Vagina (tissue), 2 donors: Measurements from ENCODE around the gene SCN9A. TPM values are rescaled to one million over a fixed set of nuclear protein-coding genes. Genes with fewer than 3 reads are reported as not detected.
A peak's percentile ranks its signal among the peaks of the same experiment; 100 is the strongest.

ENCODE experiments used
- DNase-seq, 2 donors: peaks; one replicate each; pipeline ENCODE4 v3.0.0-alpha.2; 2017; ENCODE audit errors: extremely low spot score in 2 of 2
- H3K27ac ChIP-seq: fragments of 200-600 bp; sonication (generic); one replicate; pipeline ENCODE4 v1.5.1; 2019
- H3K27me3 ChIP-seq: fragments of 200-600 bp; sonication (generic); one replicate; pipeline ENCODE4 v1.5.1; 2019
- H3K36me3 ChIP-seq, 2 donors: fragments of 200-600 bp; sonication (generic); one replicate each; pipeline ENCODE4 v1.5.1; 2017 to 2019
- H3K4me1 ChIP-seq: fragments of 200-600 bp; sonication (generic); one replicate; pipeline ENCODE4 v1.5.1; 2019
- H3K4me3 ChIP-seq, 2 donors: fragments of 200-600 bp; sonication (generic); 1 replicate in 1 of 2; 2 replicates in 1 of 2; pipeline ENCODE4 v1.5.1; 2016 to 2019
- H3K9me3 ChIP-seq: fragments of 200-600 bp; sonication (generic); one replicate; pipeline ENCODE4 v1.5.1; 2019
- POLR2A ChIP-seq, 2 donors: fragments of 450-650 bp; IDR thresholded peaks; one replicate each; pipeline ENCODE4 v1.6.1; 2017; ENCODE audit warnings: antibody characterized with exemption in 2 of 2, mild to moderate bottlenecking in 2 of 2, moderate library complexity in 2 of 2
- POLR2AphosphoS5 ChIP-seq, 2 donors: sonication (generic); formaldehyde crosslinking; IDR thresholded peaks; one replicate each; pipeline ENCODE4 v1.9.0; 2017; ENCODE audit warnings: antibody characterized with exemption in 2 of 2, mild to moderate bottlenecking in 2 of 2, low read depth in 1 of 2; ENCODE audit not compliant: insufficient read depth in 1 of 2
- intact Hi-C: fragments of 100-400 bp; cut with DNase I; formaldehyde crosslinking; loops from one replicate; pipeline ENCODE4 v1.15.1; 2023
- total RNA-seq: library from RNA; depleted of rRNA; stranded (reverse); fragments of >200 nt; gene quantifications from one replicate; pipeline ENCODE4 v1.2.3, GENCODE V29; 2016
- TF ChIP-seq, protein P1 (sequence below), 3 experiments: fragments of 450-650 bp in 2 of 3; fragments of 200-600 bp in 1 of 3; sonication (generic) in 1 of 3; IDR thresholded peaks; one replicate each; pipeline ENCODE4 v1.5.1; 2017 to 2019; ENCODE audit warnings: antibody characterized with exemption in 3 of 3, mild to moderate bottlenecking in 2 of 3, moderate library complexity in 2 of 3

The SCN9A gene
- 4.9 TPM for total RNA-seq

- TF ChIP-seq POLR2A (IDR thresholded peaks at IDR 0.05) = no peak
- TF ChIP-seq, protein P1, sequence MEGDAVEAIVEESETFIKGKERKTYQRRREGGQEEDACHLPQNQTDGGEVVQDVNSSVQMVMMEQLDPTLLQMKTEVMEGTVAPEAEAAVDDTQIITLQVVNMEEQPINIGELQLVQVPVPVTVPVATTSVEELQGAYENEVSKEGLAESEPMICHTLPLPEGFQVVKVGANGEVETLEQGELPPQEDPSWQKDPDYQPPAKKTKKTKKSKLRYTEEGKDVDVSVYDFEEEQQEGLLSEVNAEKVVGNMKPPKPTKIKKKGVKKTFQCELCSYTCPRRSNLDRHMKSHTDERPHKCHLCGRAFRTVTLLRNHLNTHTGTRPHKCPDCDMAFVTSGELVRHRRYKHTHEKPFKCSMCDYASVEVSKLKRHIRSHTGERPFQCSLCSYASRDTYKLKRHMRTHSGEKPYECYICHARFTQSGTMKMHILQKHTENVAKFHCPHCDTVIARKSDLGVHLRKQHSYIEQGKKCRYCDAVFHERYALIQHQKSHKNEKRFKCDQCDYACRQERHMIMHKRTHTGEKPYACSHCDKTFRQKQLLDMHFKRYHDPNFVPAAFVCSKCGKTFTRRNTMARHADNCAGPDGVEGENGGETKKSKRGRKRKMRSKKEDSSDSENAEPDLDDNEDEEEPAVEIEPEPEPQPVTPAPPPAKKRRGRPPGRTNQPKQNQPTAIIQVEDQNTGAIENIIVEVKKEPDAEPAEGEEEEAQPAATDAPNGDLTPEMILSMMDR (IDR thresholded peaks at IDR 0.05) = no peak
- peak in 1 of 2 donors; percentile 43 for TF ChIP-seq POLR2AphosphoS5 (IDR thresholded peaks at IDR 0.05; ENCODE audit: insufficient read depth in 1 of 2, low read depth in 1 of 2)
- intact Hi-C loops = no loop called here
- no peaks in the 10 kb centered on the region for H3K27me3 ChIP-seq
- H3K4me3 ChIP-seq = peak within 1 kb of the TSS; percentile 56 to 67
- no peaks in the 10 kb centered on the region for H3K9me3 ChIP-seq
- no peaks in the 10 kb centered on the region for H3K36me3 ChIP-seq
- peaks cover 11% of the 10 kb centered on the region for H3K4me1 ChIP-seq
- no peak for DNase-seq
- H3K27ac ChIP-seq = no peak within 1 kb of the TSS
Measured at GRCh38 chr2:166375736-166376487, at the start of gene SCN9A. Gene SCN9A, minus strand, starts transcription at chr2:166375944. Its CDS starts 64,188 bp downstream, at chr2:166311756.

DNA sequence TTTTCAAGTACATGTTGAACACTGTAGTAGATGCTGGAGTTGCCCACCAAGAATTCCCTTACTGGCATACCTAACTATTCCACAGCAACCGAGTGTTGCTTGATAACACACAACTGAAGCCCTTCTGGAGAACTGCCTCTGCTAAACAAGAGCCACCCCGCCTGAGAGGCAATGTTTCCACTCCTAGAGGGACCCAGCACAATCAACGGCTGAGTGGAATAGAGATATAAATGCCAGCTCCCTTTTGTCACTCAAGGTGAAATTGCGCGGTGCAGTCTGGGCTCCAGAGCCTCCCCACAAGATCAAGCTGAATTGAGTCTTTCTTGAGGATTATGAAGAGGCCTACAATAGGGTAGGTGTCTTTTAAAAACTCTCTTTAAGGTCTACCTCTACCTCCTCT lies 49.1 kb upstream of the SCN9A start:
- no peaks in the 10 kb centered on the region for H3K9me3 ChIP-seq
- no peaks in the 10 kb centered on the region for H3K36me3 ChIP-seq
- no peak overlapping the region for H3K4me3 ChIP-seq
- intact Hi-C loops = no loop called here
- H3K4me1 ChIP-seq = no peaks in the 10 kb centered on the region
- H3K27me3 ChIP-seq = no peaks in the 10 kb centered on the region
- DNase-seq = no peak
- no peak overlapping the region for H3K27ac ChIP-seq
- TF ChIP-seq POLR2A (IDR thresholded peaks at IDR 0.05) (no peak), POLR2AphosphoS5 (IDR thresholded peaks at IDR 0.05; ENCODE audit: insufficient read depth in 1 of 2, low read depth in 1 of 2) (no peak)
- TF ChIP-seq, protein P1 (IDR thresholded peaks at IDR 0.05) = no peak

GRCh38 chr2:166419616-166419934 lies 43.8 kb upstream of the SCN9A start:
- no peak for DNase-seq
- Histone ChIP-seq H3K9me3 (no peaks in the 10 kb centered on the region), H3K4me1 (no peaks in the 10 kb centered on the region), H3K27ac (no peak overlapping the region), H3K4me3 (no peak overlapping the region), H3K27me3 (no peaks in the 10 kb centered on the region), H3K36me3 (no peaks in the 10 kb centered on the region)
- intact Hi-C loops = no loop called here
- TF ChIP-seq POLR2AphosphoS5 (IDR thresholded peaks at IDR 0.05; ENCODE audit: insufficient read depth in 1 of 2, low read depth in 1 of 2) = no peak
- TF ChIP-seq, protein P1 (IDR thresholded peaks at IDR 0.05) = no peak
- TF ChIP-seq POLR2A (IDR thresholded peaks at IDR 0.05) = no peak

DNA sequence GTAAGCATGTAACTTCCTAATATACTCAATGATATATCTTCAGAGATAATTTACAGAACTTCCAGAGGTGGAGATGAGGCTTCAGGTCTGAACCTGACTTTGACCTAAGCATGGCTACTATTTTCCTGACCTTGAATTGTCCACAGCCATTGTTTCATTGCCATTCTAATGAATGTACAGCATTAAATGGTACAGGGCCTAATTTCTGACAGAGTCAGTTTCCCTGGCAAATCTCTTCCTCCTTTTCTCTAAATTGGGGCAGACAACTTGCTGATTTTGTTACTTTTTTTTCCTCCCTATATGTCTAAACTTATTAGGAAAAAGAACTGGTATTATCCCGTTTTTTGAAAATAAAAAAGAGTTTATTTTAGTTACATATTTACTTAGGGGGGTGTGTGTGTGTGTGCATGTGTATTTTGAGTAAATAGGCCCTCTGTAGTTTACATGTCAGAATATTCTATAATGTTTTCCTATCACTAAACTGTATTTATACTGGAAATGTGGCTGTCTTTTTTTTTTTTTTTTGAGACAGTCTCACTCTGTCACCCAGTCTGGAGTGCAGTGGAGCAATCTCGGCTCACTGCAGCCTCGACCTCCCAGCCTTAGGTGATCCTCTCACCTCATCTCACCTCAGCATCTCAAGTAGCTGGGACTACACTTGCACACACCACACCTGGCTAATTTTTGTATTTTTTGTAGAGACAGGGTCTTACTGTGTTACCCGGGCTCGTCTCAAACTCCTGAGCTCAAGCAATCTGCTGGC lies 43.3 kb upstream of the SCN9A start:
- Histone ChIP-seq H3K27ac (no peak overlapping the region), H3K4me1 (no peaks in the 10 kb centered on the region), H3K9me3 (no peaks in the 10 kb centered on the region), H3K27me3 (no peaks in the 10 kb centered on the region), H3K4me3 (no peak overlapping the region), H3K36me3 (no peaks in the 10 kb centered on the region)
- TF ChIP-seq, protein P1 (IDR thresholded peaks at IDR 0.05) = no peak
- no peak for TF ChIP-seq POLR2AphosphoS5 (IDR thresholded peaks at IDR 0.05; ENCODE audit: insufficient read depth in 1 of 2, low read depth in 1 of 2)
- no peak for TF ChIP-seq POLR2A (IDR thresholded peaks at IDR 0.05)
- no peak for DNase-seq
- intact Hi-C loops = no loop called here

DNA sequence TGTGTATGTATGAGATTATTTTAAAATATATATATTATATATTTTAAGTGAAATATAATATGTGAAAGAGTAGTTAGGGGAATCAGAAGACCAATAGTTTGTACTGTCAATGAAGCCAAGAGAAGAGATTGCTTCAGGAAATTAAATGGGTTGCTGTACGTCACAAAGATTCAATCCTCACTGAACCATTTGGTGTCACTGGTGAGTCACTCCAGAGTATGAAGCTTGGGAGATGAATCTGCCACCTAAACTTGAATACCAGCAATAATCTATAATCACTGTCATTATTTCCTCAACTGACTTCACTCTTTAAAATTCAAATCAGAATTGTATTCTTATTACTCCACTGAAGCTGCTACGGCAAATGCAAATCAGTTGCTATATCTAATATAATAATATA lies 41.9 kb upstream of the SCN9A start:
- no peaks in the 10 kb centered on the region for H3K9me3 ChIP-seq
- TF ChIP-seq POLR2A (IDR thresholded peaks at IDR 0.05) (no peak), POLR2AphosphoS5 (IDR thresholded peaks at IDR 0.05; ENCODE audit: insufficient read depth in 1 of 2, low read depth in 1 of 2) (no peak)
- TF ChIP-seq, protein P1 (IDR thresholded peaks at IDR 0.05) = no peak
- no peaks in the 10 kb centered on the region for H3K27me3 ChIP-seq
- no peak overlapping the region for H3K4me3 ChIP-seq
- intact Hi-C loops = no loop called here
- H3K27ac ChIP-seq = no peak overlapping the region
- no peak for DNase-seq
- H3K36me3 ChIP-seq = no peaks in the 10 kb centered on the region
- H3K4me1 ChIP-seq = no peaks in the 10 kb centered on the region
